ENCODE results near the gene MTCL1. TPM values are rescaled to one million over a fixed set of nuclear protein-coding genes. Genes with fewer than 3 reads are reported as not detected.

Gene MTCL1
- total RNA-seq, 1 donor from 2014 or later: 59.3 TPM

- peaks cover 3% of the 10 kb centered on the region for H3K36me3 Mint-ChIP-seq (ENCODE audit: low read depth, unreplicated experiment)
- TF ChIP-seq CTCF (IDR thresholded peaks at IDR 0.05; ENCODE audit: insufficient read depth, low read depth, low read length) (no peak), EZH2 (IDR thresholded peaks at IDR 0.05; ENCODE audit: insufficient read depth, low read length) (no peak)
- Histone ChIP-seq H4K20me1 (ENCODE audit: insufficient read depth, low read length) (peaks cover under 1% of the 10 kb centered on the region), H3K4me3 (ENCODE audit: insufficient read depth, low read depth, low read length) (no peak overlapping the region), H3K27ac (ENCODE audit: low read depth, low read length) (no peak overlapping the region), H3K4me2 (ENCODE audit: low read length) (no peak overlapping the region), H3K9me3 (ENCODE audit: insufficient read depth, low read depth, low read length) (no peaks in the 10 kb centered on the region), H3K27me3 (ENCODE audit: insufficient read depth, low read length) (no peaks in the 10 kb centered on the region), H2AFZ (ENCODE audit: low read depth, low read length) (no peak overlapping the region), H3K9ac (ENCODE audit: low read length) (no peak overlapping the region), H3K4me1 (ENCODE audit: insufficient read depth, low read length) (peaks cover 8% of the 10 kb centered on the region), H3K79me2 (ENCODE audit: insufficient read depth, low read length) (no peaks in the 10 kb centered on the region), H3K36me3 (ENCODE audit: insufficient read depth, low read length) (peaks cover 2% of the 10 kb centered on the region)
- H3K27me3 Mint-ChIP-seq (ENCODE audit: low read depth, unreplicated experiment): no peaks in the 10 kb centered on the region
- FAIRE-seq (peak; percentile 32), DNase-seq (ENCODE audit: low read depth) (peak; percentile 57)
- H3K9me3 Mint-ChIP-seq (ENCODE audit: unreplicated experiment): peaks cover 7% of the 10 kb centered on the region
- no peak overlapping the region for H3K4me3 Mint-ChIP-seq (ENCODE audit: unreplicated experiment)
- H3K4me1 Mint-ChIP-seq (ENCODE audit: low read depth, unreplicated experiment): peaks cover 7% of the 10 kb centered on the region
- no peak overlapping the region for H3K27ac Mint-ChIP-seq (ENCODE audit: unreplicated experiment)
These were observed 130.2 kb downstream of the MTCL1 start for GRCh38 chr18:8835521-8835953.

GRCh38 chr18:8839281-8839680, 133.9 kb downstream of the MTCL1 start:
- H3K4me1 Mint-ChIP-seq (ENCODE audit: low read depth, unreplicated experiment): peaks cover 9% of the 10 kb centered on the region
- peaks cover 9% of the 10 kb centered on the region for H3K4me1 ChIP-seq (ENCODE audit: insufficient read depth, low read length)
- H3K27ac ChIP-seq (ENCODE audit: low read depth, low read length): no peak overlapping the region
- peaks cover 7% of the 10 kb centered on the region for H3K9me3 Mint-ChIP-seq (ENCODE audit: unreplicated experiment)
- no peak overlapping the region for H3K4me3 Mint-ChIP-seq (ENCODE audit: unreplicated experiment)
- H3K4me3 ChIP-seq (ENCODE audit: insufficient read depth, low read depth, low read length): no peak overlapping the region
- peak; percentile 69 for DNase-seq (ENCODE audit: low read depth)
- peaks cover 2% of the 10 kb centered on the region for H3K27me3 Mint-ChIP-seq (ENCODE audit: low read depth, unreplicated experiment)
- no peak overlapping the region for H3K4me2 ChIP-seq (ENCODE audit: low read length)
- H3K9me3 ChIP-seq (ENCODE audit: insufficient read depth, low read depth, low read length): no peaks in the 10 kb centered on the region
- no peak overlapping the region for H3K9ac ChIP-seq (ENCODE audit: low read length)
- no peaks in the 10 kb centered on the region for H3K36me3 ChIP-seq (ENCODE audit: insufficient read depth, low read length)
- no peaks in the 10 kb centered on the region for H3K36me3 Mint-ChIP-seq (ENCODE audit: low read depth, unreplicated experiment)
- H3K27ac Mint-ChIP-seq (ENCODE audit: unreplicated experiment): no peak overlapping the region
- no peaks in the 10 kb centered on the region for H3K27me3 ChIP-seq (ENCODE audit: insufficient read depth, low read length)
- H4K20me1 ChIP-seq (ENCODE audit: insufficient read depth, low read length): no peaks in the 10 kb centered on the region
- H3K79me2 ChIP-seq (ENCODE audit: insufficient read depth, low read length): no peaks in the 10 kb centered on the region
- no peak overlapping the region for H2AFZ ChIP-seq (ENCODE audit: low read depth, low read length)
- TF ChIP-seq CTCF (IDR thresholded peaks at IDR 0.05; ENCODE audit: insufficient read depth, low read depth, low read length) (no peak), EZH2 (IDR thresholded peaks at IDR 0.05; ENCODE audit: insufficient read depth, low read length) (no peak)
- no peak for FAIRE-seq

GRCh38 chr18:8841781-8842485, 136.6 kb downstream of the MTCL1 start:
- TF ChIP-seq CTCF (IDR thresholded peaks at IDR 0.05; ENCODE audit: insufficient read depth, low read depth, low read length): no peak
- no peak for TF ChIP-seq EZH2 (IDR thresholded peaks at IDR 0.05; ENCODE audit: insufficient read depth, low read length)
- H3K9ac ChIP-seq (ENCODE audit: low read length): no peak overlapping the region
- H3K36me3 ChIP-seq (ENCODE audit: insufficient read depth, low read length): no peaks in the 10 kb centered on the region
- no peak overlapping the region for H2AFZ ChIP-seq (ENCODE audit: low read depth, low read length)
- H3K4me1 Mint-ChIP-seq (ENCODE audit: low read depth, unreplicated experiment): peaks cover 3% of the 10 kb centered on the region
- no peak overlapping the region for H3K4me3 ChIP-seq (ENCODE audit: insufficient read depth, low read depth, low read length)
- no peak overlapping the region for H3K4me3 Mint-ChIP-seq (ENCODE audit: unreplicated experiment)
- DNase-seq (ENCODE audit: low read depth) (peak; percentile 84), FAIRE-seq (no peak)
- peaks cover 9% of the 10 kb centered on the region for H3K4me1 ChIP-seq (ENCODE audit: insufficient read depth, low read length)
- no peak overlapping the region for H3K27ac Mint-ChIP-seq (ENCODE audit: unreplicated experiment)
- no peaks in the 10 kb centered on the region for H3K9me3 ChIP-seq (ENCODE audit: insufficient read depth, low read depth, low read length)
- no peak overlapping the region for H3K27ac ChIP-seq (ENCODE audit: low read depth, low read length)
- peaks cover under 1% of the 10 kb centered on the region for H3K9me3 Mint-ChIP-seq (ENCODE audit: unreplicated experiment)
- no peak overlapping the region for H3K4me2 ChIP-seq (ENCODE audit: low read length)
- peaks cover 9% of the 10 kb centered on the region for H3K27me3 Mint-ChIP-seq (ENCODE audit: low read depth, unreplicated experiment)
- no peaks in the 10 kb centered on the region for H3K79me2 ChIP-seq (ENCODE audit: insufficient read depth, low read length)
- H3K27me3 ChIP-seq (ENCODE audit: insufficient read depth, low read length): no peaks in the 10 kb centered on the region
- no peaks in the 10 kb centered on the region for H4K20me1 ChIP-seq (ENCODE audit: insufficient read depth, low read length)
- no peaks in the 10 kb centered on the region for H3K36me3 Mint-ChIP-seq (ENCODE audit: low read depth, unreplicated experiment)
